ENCODE data around the gene AAMP.

The AAMP gene

DNA sequence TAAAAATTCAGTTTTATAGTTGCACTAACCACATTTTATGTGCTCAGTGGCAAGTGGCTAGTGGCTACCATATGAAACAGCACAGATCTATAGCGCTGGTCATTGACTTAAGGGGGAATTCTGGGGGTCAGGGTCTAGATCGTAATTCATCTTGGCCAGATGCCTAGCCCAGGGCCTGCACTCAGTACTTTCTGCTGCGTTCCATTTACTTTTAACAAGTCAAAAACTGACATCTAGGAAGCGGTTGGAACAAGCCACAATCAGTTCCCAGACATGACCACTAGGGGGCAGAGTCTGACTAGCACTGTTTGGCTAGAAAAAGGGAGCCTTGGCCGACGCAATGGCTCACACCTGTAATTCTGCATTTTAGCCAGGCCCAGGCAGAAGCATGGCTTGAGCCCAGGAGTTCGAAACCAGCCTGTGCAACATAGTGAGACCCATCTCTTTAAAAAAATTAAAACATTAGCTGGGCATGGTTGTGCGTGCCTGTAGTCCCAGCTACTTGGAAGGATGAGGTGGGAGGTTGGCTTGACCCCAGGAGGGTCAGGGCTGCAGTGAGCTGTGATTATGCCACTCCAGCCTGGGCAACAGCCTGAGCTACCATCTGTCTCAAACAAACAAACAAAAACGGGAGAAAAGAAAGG lies 31.4 kb upstream of the AAMP start:
- no peaks in the 10 kb centered on the region for H3F3A ChIP-seq (ENCODE audit: insufficient read depth)
- H3K9me3 ChIP-seq (ENCODE audit: insufficient read depth, low read length), result no peaks in the 10 kb centered on the region
- H3K9ac ChIP-seq (ENCODE audit: low read length), result no peak overlapping the region
- no peaks in the 10 kb centered on the region for H3K27me3 ChIP-seq (ENCODE audit: low read length)
- H3K36me3 ChIP-seq (ENCODE audit: low read length), result no peaks in the 10 kb centered on the region
- no peak overlapping the region for H3K27ac ChIP-seq (ENCODE audit: low read depth, low read length)
- TF ChIP-seq, protein P1, sequence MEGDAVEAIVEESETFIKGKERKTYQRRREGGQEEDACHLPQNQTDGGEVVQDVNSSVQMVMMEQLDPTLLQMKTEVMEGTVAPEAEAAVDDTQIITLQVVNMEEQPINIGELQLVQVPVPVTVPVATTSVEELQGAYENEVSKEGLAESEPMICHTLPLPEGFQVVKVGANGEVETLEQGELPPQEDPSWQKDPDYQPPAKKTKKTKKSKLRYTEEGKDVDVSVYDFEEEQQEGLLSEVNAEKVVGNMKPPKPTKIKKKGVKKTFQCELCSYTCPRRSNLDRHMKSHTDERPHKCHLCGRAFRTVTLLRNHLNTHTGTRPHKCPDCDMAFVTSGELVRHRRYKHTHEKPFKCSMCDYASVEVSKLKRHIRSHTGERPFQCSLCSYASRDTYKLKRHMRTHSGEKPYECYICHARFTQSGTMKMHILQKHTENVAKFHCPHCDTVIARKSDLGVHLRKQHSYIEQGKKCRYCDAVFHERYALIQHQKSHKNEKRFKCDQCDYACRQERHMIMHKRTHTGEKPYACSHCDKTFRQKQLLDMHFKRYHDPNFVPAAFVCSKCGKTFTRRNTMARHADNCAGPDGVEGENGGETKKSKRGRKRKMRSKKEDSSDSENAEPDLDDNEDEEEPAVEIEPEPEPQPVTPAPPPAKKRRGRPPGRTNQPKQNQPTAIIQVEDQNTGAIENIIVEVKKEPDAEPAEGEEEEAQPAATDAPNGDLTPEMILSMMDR (IDR thresholded peaks at IDR 0.05; ENCODE audit: insufficient read depth, low read length, poor library complexity, severe bottlenecking), result peak; percentile 85
- no peak for TF ChIP-seq EZH2phosphoT487 (conservative IDR thresholded peaks at IDR 0.05; ENCODE audit: low read length)
- H3K4me3 ChIP-seq (ENCODE audit: insufficient read depth, low read length, poor library complexity, severe bottlenecking), result no peak overlapping the region
- no peaks in the 10 kb centered on the region for H3K9me2 ChIP-seq (replicated peaks; ENCODE audit: insufficient read depth, low read length)
- H2AFZ ChIP-seq (ENCODE audit: low read depth, low read length, severe bottlenecking), result no peak overlapping the region
- H4K20me1 ChIP-seq (ENCODE audit: low read depth, low read length), result no peaks in the 10 kb centered on the region
- H3K4me2 ChIP-seq (ENCODE audit: low read depth, low read length, poor library complexity, severe bottlenecking), result no peak overlapping the region
- no peaks in the 10 kb centered on the region for H3K79me2 ChIP-seq (ENCODE audit: insufficient read depth, low read length)

- no peaks in the 10 kb centered on the region for H4K20me1 ChIP-seq (ENCODE audit: low read depth, low read length)
- no peak overlapping the region for H3K9ac ChIP-seq (ENCODE audit: low read length)
- H3K4me3 ChIP-seq (ENCODE audit: insufficient read depth, low read length, poor library complexity, severe bottlenecking), result no peak overlapping the region
- H3K27me3 ChIP-seq (ENCODE audit: low read length), result no peaks in the 10 kb centered on the region
- H2AFZ ChIP-seq (ENCODE audit: low read depth, low read length, severe bottlenecking), result no peak overlapping the region
- no peaks in the 10 kb centered on the region for H3F3A ChIP-seq (ENCODE audit: insufficient read depth)
- no peak overlapping the region for H3K4me2 ChIP-seq (ENCODE audit: low read depth, low read length, poor library complexity, severe bottlenecking)
- no peaks in the 10 kb centered on the region for H3K9me2 ChIP-seq (replicated peaks; ENCODE audit: insufficient read depth, low read length)
- H3K36me3 ChIP-seq (ENCODE audit: low read length), result no peaks in the 10 kb centered on the region
- no peaks in the 10 kb centered on the region for H3K9me3 ChIP-seq (ENCODE audit: insufficient read depth, low read length)
- H3K27ac ChIP-seq (ENCODE audit: low read depth, low read length), result no peak overlapping the region
- no peaks in the 10 kb centered on the region for H3K79me2 ChIP-seq (ENCODE audit: insufficient read depth, low read length)
- TF ChIP-seq, protein P1 (IDR thresholded peaks at IDR 0.05; ENCODE audit: insufficient read depth, low read length, poor library complexity, severe bottlenecking), result no peak
- TF ChIP-seq EZH2phosphoT487 (conservative IDR thresholded peaks at IDR 0.05; ENCODE audit: low read length), result no peak
Observed at GRCh38 chr2:218300141-218300540, 30.2 kb upstream of the AAMP start.

- H3K27ac ChIP-seq (ENCODE audit: low read depth, low read length), result no peak overlapping the region
- TF ChIP-seq, protein P1 (IDR thresholded peaks at IDR 0.05; ENCODE audit: insufficient read depth, low read length, poor library complexity, severe bottlenecking), result no peak
- TF ChIP-seq EZH2phosphoT487 (conservative IDR thresholded peaks at IDR 0.05; ENCODE audit: low read length), result no peak
- H3K9ac ChIP-seq (ENCODE audit: low read length), result no peak overlapping the region
- H4K20me1 ChIP-seq (ENCODE audit: low read depth, low read length), result no peaks in the 10 kb centered on the region
- no peaks in the 10 kb centered on the region for H3K36me3 ChIP-seq (ENCODE audit: low read length)
- H3F3A ChIP-seq (ENCODE audit: insufficient read depth), result no peaks in the 10 kb centered on the region
- no peaks in the 10 kb centered on the region for H3K27me3 ChIP-seq (ENCODE audit: low read length)
- H2AFZ ChIP-seq (ENCODE audit: low read depth, low read length, severe bottlenecking), result no peak overlapping the region
- H3K9me3 ChIP-seq (ENCODE audit: insufficient read depth, low read length), result no peaks in the 10 kb centered on the region
- no peaks in the 10 kb centered on the region for H3K79me2 ChIP-seq (ENCODE audit: insufficient read depth, low read length)
- no peak overlapping the region for H3K4me3 ChIP-seq (ENCODE audit: insufficient read depth, low read length, poor library complexity, severe bottlenecking)
- H3K9me2 ChIP-seq (replicated peaks; ENCODE audit: insufficient read depth, low read length), result no peaks in the 10 kb centered on the region
- H3K4me2 ChIP-seq (ENCODE audit: low read depth, low read length, poor library complexity, severe bottlenecking), result no peak overlapping the region
Observed at GRCh38 chr2:218298314-218298875, 28.5 kb upstream of the AAMP start.

Data from SU-DHL-6 (cell line).